ENCODE data around the gene TIMM22.

The TIMM22 gene

DNA sequence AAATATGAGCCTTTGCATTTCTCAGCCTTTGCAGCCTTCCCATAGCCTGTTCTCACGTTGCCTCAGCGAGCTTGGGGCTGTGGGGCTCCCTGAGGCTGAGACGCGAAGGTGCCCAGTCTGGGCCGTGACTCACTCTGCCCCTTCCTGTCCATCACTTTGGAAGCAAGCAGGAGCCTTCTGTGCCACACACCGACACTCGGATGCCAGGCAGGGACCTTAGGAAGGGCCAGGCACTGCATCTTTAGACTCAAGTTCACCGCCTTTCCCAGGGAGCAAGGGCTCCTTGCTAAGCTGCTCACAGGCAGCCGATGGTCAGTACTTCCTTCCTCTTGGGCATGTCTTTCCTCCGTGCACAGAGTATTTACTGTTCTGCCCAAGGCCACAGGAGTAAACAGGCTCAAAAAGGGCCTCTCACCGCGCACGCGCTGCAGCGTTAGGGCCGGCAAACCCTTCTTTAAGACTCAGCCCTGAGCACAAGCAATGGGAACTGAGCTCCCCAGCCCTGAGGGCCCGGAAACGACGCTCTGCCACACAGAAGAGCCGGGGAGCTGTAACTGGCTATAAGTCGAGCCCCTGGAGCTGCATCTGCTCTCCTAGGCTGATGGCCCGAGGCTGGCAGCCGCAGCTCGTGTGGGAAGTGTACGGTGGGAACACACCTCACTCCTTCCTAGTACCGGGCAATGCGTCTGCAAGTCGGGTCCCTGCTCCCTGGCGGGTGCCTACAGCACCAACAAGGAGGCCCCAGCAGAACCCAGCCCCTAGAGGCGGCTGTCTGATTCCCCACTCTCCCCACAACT lies 7.2 kb downstream of the TIMM22 start:
- H3K27me3 ChIP-seq: no peaks in the 10 kb centered on the region
- peak overlapping the region; percentile 13 for H3K27ac ChIP-seq
- TF ChIP-seq, protein P1, sequence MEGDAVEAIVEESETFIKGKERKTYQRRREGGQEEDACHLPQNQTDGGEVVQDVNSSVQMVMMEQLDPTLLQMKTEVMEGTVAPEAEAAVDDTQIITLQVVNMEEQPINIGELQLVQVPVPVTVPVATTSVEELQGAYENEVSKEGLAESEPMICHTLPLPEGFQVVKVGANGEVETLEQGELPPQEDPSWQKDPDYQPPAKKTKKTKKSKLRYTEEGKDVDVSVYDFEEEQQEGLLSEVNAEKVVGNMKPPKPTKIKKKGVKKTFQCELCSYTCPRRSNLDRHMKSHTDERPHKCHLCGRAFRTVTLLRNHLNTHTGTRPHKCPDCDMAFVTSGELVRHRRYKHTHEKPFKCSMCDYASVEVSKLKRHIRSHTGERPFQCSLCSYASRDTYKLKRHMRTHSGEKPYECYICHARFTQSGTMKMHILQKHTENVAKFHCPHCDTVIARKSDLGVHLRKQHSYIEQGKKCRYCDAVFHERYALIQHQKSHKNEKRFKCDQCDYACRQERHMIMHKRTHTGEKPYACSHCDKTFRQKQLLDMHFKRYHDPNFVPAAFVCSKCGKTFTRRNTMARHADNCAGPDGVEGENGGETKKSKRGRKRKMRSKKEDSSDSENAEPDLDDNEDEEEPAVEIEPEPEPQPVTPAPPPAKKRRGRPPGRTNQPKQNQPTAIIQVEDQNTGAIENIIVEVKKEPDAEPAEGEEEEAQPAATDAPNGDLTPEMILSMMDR (IDR thresholded peaks at IDR 0.05): no peak
- H3K9me3 ChIP-seq: no peaks in the 10 kb centered on the region
- no peak overlapping the region for H3K4me3 ChIP-seq (ENCODE audit: low read depth in 1 of 2, low read length in 1 of 2)
- H3K4me1 ChIP-seq (ENCODE audit: control insufficient read depth in 1 of 2, insufficient read depth in 1 of 2, low read depth in 1 of 2, low read length in 1 of 2): no peaks in the 10 kb centered on the region
- H3K36me3 ChIP-seq: peaks cover 90% of the 10 kb centered on the region

DNA sequence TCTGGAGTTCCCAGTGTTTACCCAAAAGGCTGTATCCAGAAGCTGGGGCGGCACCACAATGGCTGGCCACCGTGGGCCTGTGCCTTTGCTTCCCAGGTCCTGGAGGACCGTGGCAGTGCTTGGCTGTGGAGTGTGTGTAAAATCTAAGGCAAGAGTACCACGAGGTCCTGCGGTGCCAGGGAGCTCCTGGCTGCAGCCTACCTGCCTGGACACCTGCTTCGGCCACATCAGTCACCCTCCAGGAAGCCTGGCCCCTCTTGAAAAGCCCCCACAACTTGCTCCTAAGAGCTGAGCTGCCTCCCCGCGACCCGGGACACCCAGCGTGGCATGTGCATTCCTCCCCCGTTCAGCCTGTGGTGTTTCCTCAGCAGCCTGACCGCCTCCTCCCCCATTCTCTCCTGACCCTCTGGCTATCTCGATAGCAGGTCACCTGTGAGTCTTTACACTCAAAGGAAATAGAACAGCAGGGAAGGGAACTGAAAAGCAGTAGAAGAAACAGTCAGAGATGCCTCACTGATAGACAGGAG lies 7.9 kb downstream of the TIMM22 start:
- no peaks in the 10 kb centered on the region for H3K9me3 ChIP-seq
- no peak overlapping the region for H3K4me3 ChIP-seq (ENCODE audit: low read depth in 1 of 2, low read length in 1 of 2)
- TF ChIP-seq, protein P1 (IDR thresholded peaks at IDR 0.05): no peak
- peaks cover 96% of the 10 kb centered on the region for H3K36me3 ChIP-seq
- H3K27me3 ChIP-seq: no peaks in the 10 kb centered on the region
- H3K4me1 ChIP-seq (ENCODE audit: control insufficient read depth in 1 of 2, insufficient read depth in 1 of 2, low read depth in 1 of 2, low read length in 1 of 2): no peaks in the 10 kb centered on the region
- H3K27ac ChIP-seq: no peak overlapping the region

DNA sequence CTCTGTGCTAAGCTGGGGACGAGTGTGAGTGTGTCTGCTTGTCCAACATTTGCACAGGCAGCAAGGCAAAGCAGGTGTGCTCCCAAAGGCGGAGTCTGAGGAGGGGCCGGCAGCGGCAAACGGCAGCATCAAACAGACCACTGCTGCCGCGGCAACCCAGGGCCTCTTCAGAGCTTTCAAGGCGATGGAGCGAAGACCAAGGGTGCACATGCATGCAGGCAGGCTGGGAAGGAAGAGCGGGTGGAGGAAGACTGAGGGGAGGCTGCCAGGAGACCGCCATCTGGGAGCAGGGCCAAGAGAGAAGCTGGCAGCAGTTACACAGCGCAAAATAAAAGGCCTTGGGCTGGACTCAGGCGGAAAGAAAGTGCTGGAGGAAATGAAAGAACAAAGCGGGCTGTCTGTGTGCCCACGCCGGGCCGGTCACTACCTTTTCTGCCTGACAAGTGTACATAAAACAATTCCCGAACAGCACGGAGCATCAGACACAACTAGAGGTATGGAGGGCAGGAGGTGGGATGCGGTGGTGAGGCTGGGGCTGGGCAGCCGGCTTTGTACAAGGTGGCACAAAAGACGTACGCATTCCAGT lies 8.5 kb downstream of the TIMM22 start:
- H3K36me3 ChIP-seq: peaks cover 98% of the 10 kb centered on the region

DNA sequence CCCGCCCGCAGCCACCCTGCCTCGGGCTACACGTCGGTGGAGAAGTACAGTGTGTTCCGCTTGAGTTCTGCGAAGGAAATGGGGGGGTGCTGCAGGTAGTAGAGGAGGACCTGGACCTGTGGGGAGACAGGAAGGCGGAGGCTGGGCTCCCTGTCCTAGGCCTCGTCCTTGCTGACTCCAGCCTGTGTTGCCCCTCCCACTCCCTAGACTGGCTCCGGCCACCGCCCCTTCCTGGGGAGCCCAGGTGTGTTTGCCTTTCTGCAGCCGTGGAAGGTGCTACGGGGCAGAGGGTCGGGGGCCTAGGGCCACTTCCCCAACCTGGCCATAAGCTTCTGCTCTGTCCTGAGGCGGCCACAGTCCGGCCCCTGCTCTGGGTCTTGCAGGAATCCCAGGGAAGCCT lies 9.1 kb downstream of the TIMM22 start:
- Histone ChIP-seq H3K27me3 (no peaks in the 10 kb centered on the region), H3K4me1 (ENCODE audit: control insufficient read depth in 1 of 2, insufficient read depth in 1 of 2, low read depth in 1 of 2, low read length in 1 of 2) (no peaks in the 10 kb centered on the region), H3K4me3 (ENCODE audit: low read depth in 1 of 2, low read length in 1 of 2) (no peak overlapping the region), H3K9me3 (no peaks in the 10 kb centered on the region), H3K36me3 (peaks cover 98% of the 10 kb centered on the region), H3K27ac (no peak overlapping the region)
- TF ChIP-seq, protein P1 (IDR thresholded peaks at IDR 0.05): no peak

More for the DNA sequence above, 8.5 kb downstream of the TIMM22 start:
- Histone ChIP-seq H3K27me3 (no peaks in the 10 kb centered on the region), H3K4me1 (ENCODE audit: control insufficient read depth in 1 of 2, insufficient read depth in 1 of 2, low read depth in 1 of 2, low read length in 1 of 2) (no peaks in the 10 kb centered on the region), H3K4me3 (ENCODE audit: low read depth in 1 of 2, low read length in 1 of 2) (no peak overlapping the region), H3K27ac (no peak overlapping the region), H3K9me3 (no peaks in the 10 kb centered on the region)
- TF ChIP-seq, protein P1 (IDR thresholded peaks at IDR 0.05): no peak

DNA sequence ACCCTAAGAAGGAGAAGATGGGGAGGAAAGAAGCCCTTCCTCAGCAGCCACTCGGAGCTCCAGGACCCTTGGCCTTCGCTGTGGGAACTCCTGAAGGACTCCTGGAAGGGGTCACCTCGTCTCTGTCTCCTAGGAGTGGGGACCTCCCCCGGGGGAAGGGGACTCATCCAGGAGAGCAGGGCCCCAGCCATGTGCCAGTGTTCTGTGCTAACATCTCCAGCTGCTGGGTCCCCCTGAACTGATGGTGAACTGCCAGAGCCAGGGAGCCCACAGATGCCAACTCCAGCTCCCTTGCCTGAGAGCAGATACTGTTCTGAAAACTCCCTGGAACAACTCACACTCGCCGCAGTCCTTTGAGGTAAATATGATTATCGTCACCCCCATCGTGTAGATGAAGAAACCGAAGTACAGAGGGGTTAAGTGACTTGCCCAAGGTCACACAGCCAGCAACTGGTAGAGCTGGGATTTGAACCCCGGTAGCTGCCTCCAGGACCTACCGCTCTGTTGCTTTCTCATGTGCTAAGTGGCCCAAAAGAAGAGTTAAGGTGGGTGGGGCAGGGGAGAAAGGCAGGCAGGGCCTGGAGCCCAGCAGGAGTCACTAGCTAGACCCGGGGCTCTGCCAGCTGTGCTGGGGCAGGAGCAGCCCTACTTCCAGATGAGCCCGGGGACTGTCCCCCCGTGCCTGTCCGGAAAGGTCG lies 10.5 kb downstream of the TIMM22 start:
- no peak overlapping the region for H3K27ac ChIP-seq
- no peaks in the 10 kb centered on the region for H3K9me3 ChIP-seq
- no peak overlapping the region for H3K4me3 ChIP-seq (ENCODE audit: low read depth in 1 of 2, low read length in 1 of 2)
- TF ChIP-seq, protein P1 (IDR thresholded peaks at IDR 0.05): no peak
- no peaks in the 10 kb centered on the region for H3K4me1 ChIP-seq (ENCODE audit: control insufficient read depth in 1 of 2, insufficient read depth in 1 of 2, low read depth in 1 of 2, low read length in 1 of 2)
- H3K27me3 ChIP-seq: no peaks in the 10 kb centered on the region
- H3K36me3 ChIP-seq: peaks cover 98% of the 10 kb centered on the region
